ENCODE results near the gene RGS2.

- TF ChIP-seq CTCF (IDR thresholded peaks at IDR 0.05; ENCODE audit: low read length) (no peak), EZH2 (optimal IDR thresholded peaks at IDR 0.05; ENCODE audit: low read depth, low read length) (no peak)
Measured at GRCh38 chr1:192763243-192763642, 45.6 kb upstream of the RGS2 start.
